Hematopoietic multipotent progenitor cell treated with erythropoietin and hydrocortisone succinate and interleukin-3 and kit ligand, for 15 days (in vitro differentiated cells): ENCODE results near the gene ZNF423.

Experiments used
- DNase-seq: peaks from one replicate; pipeline ENCODE4 v3.0.0-alpha.2; 2015; ENCODE audit warnings: low spot score

The ZNF423 gene

DNA sequence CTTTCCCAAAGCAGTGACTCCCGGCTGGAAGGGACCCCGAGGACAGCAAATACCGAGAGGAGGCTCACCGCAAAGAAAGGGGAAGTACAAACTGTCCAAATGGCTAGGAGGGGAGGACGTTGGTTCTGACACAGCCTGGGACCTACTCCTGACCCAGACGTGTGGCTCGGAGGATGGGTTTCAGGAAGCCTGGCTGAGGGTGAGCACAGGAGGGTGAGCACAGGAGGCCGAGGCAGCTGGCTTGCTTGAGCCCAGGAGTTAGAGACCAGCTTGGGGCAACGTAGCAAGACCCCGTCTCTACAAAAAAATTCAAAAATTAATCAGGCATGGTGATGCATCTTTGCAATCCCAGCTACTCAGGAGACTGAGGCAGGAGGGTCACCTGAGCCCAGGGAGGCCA, 399.1 kb downstream of the ZNF423 start:
- DNase-seq: no peak

DNA sequence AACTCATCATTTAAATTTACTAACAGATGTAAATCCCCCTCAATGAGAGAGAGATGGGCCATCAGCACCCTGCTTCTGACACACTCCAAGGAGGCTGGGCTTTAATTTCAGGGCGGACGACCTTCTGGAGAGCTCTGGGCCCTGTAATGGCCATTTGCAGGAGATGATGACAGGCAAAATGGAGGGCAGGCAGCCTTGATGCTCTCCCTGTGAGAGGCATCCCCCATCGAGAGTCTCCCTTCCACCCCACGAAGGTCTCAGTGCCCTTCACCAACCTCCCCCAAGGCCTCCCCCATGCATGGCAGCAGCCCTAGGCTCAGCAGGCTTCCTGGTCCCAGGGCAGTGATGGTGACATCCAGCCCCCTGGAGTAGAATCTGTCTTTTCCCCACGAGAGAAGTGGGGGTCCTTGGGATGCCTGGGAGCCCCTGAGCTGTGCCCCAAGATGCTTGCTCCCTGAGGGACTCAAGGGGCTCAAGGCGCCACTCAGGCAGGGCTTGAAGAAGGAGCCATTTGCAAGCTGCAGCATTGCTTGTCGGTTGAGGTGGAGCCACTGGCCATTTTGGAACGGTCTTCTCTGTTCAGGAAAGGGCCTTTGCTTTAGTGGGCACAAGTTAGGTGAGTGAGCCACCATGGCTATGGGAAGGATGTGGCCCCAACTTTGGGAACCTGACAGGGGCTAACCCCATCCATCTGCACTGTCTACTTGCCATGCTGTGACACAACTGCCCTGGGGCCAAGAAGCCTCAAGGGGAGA, 399.7 kb downstream of the ZNF423 start:
- no peak for DNase-seq

DNA sequence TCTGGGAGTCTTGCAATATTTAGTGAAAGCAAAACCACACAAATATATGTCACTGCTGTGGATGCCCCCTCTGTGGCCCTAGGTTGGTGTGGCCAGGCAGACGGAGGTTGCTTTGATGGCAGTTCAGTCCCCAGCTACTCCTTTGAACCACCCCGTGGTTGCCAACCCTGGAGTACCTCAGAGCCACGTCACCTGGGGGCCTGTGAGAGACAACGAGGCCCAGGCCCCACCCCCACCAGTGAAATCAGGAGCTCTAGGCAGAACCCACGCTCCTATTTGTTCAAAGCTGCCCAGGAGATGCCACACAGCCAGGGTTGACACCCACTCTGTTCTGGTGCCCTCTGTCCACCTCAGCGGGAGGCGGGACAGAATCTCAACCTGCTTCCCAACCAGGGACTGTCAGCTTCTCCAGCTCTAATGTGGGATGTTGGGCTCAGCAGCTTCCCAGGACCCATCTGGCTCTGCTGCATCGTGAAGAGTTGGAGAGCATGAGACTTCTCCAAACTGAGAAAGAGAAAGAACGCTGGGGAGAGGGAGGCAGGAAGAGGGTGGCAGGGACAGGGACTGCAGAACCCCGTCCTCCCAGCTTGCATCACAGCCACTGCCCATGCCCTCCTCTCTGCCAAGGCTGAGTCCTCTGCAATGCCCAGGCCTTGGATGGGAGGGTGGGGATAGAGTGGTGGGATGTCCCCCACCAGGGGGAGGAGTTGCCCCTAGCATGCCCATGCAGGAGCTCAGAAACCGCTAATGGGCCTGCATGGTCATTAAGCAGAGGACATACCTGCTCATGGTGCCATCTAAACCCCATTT, 400.5 kb downstream of the ZNF423 start:
- no peak for DNase-seq

DNA sequence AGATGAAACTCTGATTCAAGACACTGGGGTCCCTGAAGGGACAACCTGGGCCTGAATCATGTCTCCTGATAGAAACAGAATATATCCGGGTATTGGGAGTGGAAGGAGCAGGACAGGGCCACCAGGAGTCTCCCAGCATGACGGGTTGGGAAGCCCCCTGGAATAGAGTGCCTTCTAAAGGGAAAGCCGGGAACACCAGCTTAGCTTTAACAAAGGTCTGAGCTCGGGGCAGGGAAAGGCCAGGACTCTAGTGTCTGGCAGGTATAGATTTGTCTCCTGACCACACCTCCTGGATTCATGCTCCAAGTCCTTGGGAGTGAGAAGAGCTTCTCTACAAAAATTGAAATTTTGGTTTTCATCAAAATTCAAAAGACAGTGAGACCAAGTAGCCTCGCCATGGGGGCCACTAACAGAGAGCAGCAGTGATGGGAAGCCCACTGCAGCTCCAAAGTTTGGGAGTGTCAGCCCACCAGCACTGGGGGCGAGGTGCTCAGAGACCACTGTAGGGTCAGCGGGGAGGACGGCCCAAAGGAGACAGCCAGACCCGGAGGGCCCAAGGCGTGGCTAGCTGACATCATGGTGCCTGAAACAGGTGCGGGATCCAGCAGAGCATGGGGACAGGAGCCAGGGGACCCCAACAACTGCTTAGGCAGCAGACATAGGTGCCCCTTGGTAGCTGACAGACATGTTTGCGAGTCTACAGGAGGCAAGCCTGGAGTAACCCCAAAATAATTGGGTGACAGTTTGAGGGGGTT, 401.3 kb downstream of the ZNF423 start:
- no peak for DNase-seq

DNA sequence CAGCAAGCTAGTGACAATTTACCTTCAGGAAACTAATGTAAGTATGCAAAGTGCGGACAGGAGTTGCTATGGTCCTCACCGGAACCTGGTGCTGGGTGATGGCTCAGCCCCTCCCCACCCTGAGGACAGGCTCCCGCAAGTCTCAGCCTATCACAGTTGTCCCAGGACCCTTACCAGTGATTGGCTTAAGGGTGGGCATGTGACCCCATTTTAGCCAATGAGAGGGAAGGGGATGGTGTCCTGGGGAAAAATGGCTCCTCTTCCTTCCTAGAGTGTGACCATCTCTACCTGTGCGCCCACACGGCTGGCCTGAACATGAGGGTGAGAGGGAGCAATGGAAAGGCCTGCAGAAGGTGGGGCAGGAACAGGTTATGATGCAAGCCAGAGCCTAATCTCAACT, 401.9 kb downstream of the ZNF423 start:
- no peak for DNase-seq

DNA sequence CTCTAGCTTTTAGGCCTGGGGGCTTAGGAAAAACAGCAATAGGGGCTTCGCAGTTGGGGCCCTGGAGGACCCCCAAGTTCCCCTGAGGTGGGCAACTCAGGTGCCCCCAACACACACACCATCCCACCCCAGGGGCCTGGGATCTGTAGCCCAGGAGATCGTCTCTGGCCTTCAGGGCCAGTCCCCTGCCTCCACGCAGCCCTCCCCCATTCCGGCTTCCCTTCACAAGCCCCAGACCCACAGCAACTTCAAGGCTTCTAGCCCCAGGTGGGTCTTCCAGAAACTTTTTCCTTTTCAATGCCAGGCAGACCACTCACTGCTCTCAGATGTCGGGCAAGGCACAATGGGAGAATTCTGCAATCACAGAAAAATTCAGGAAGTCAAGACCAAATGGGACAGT, 402.9 kb downstream of the ZNF423 start:
- no peak for DNase-seq

DNA sequence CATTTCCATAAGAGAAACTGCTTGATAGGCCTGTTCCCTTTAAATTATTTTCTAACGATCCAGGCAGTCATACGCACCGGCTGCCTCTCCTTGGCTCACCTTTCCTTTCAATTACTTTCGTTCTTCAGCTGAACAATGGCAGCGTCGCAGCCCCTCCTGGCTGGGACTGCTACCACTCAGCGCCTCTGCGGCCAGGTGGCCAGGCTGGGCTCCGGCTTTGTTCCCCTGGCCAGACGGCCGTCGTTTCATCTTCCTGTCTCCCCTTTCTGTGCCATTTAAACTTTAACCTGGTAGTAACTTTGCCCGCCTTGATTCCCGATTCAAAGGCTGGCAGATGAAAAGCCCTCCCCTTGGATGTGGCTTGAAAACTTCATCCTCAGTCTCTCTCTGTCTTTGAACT, 403.3 kb downstream of the ZNF423 start:
- no peak for DNase-seq

DNA sequence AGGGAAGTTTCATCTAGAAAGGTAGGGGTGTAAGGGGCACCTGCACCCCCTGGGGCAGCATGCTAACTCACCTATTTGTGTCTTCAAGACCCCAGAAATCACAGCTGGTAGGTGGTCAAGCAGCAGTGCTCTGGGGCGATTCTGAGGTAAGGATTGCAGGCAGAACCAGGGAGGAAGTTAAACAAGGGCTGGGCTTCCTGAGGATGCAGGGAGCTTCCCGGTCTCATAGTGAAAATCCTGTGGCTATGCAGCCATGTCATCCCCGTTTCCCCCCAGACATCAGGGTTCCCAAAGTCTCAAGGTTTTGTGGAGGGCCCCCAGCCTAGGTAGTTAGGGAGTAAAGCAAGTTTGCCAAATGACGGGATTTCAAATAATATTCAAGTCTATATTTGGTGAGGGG, 403.8 kb downstream of the ZNF423 start:
- no peak for DNase-seq

DNA sequence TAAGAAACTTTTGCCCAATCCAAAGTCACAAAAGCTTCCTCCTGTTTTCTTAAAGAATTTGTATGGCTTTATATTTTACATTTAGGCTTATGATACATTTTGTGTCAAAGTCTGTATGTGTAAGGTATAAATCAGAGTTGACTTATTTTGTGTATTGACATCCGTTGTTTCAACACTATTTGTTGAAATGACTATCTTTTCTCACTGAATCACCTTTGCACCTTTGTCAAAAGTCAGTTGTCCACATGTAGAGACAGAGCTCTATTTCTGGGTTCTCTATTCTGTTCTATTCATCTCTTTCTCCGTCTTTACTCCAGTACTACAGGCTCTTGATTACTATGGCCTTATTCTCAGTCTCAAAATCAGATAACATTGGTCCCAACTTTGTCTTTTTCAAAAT, 409.1 kb downstream of the ZNF423 start:
- DNase-seq: no peak

DNA sequence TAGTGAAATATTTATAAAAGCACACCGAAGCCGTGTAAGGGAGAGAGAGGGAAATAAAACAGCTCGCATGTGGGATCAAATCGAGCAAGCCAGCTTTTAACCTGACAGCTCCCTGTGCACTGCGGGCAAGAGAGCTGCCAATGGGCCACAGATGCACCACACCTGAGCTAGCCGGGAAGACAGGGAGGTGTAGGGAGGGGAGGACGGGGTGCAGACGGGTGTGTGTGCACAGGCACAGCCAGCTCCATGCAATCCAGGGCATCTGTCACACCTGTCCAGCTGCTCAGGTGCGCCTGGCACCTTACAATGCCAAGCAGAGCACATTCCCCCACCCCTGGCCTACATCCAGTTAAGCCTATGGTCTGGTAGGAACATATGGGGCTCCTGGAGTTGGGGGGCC, 412.3 kb downstream of the ZNF423 start:
- DNase-seq: no peak

DNA sequence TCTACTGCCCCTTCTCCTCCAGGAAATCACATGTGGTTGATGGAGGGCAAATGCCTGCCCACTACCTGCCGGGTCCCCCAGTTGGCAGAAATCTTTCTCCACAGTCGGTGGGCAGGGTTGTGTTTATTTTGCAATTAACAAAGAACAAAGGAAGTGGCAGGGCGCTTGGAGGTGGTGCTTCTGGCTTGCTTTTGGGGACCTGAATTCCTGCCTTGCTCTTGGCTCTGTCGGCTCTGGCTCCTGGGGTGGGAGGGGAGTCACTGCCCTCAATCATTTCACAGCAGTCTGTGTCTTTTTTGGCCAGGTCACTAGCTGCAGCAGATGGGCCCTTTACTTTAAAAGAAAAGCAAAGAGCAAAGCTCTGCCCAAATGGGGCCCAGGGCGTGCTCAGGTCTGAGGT, 413.1 kb downstream of the ZNF423 start:
- no peak for DNase-seq

DNA sequence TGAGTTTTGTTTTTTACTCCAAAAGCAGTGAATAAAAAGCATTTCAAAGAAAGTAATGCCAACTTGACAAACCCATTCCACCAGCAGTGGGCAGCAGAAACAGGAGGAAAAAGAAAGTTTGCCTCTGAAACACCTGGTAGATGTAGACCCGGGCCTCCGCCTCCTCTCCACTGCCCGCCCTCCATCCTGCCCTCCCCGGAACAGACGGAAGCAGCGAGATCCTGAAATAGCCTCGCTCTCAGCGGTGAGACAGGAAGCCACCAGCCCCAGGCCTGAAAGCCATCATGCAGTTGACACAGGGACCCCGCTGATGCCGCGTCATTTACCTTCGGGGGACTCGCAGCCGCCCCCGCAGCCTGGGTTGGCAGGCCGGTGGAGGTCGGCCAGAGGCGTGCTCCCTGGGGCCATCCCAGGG, 414.5 kb downstream of the ZNF423 start:
- no peak for DNase-seq

DNA sequence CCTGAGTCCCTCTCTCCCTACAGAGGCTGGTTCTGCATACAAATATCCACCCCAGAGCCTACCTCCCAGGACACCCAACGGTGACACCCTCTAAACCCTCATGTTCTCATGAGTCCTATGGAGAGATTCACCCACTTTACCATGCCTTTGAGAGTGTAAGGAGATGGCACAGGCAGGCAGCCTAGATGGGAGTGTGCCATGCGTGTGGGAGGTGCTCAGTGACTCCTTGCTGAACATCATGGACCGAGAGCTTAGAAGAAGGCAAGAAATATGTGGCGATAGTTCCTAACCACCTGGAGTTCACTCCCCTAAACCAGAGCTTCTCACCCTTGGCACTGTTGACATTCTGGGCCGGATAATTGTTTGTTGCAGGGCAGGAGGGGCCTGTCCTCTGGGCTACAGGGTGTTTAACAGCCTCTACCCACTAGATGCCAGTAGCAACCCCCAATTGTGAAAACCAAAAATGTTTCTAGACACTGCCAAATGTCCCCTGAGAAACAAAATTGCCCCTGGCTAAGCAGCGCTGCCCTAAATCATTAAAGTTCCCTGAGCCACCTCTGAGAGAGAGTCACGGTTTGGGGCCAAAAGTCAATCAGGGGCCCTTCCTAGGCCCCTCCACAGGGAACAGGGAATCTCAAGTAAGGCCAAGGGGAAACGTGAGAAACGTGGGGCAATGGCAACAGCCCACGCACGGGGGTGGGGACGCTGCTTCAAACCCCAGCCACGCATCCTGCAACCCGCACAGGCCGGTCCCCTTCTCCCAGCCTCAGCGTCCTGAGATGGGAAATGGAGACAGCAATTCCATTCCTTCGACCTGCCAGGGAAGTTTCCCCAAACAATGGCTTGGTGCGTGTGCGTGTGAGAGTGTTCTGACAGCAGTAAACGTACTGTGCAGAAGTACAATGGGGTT, 415.5 kb downstream of the ZNF423 start:
- no peak for DNase-seq

DNA sequence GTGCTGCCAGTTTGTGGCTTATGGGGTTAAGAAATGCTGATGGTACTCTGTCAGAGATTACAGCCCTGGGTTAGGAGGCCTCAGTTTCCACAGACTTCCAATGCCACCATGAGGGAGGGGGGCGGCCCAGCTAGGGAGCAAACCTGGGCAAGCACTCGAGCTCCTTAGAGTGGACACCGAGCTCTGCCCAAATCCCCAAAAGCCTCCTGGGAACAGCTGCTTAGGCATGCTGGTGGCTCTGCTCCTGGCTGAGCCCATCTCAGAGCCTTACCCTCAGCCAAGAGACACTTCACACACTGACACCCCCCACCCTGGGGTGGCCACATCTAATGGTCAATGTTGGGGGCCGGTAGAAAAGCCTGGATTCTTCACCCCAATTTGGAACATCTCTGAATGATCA, 416.2 kb downstream of the ZNF423 start:
- no peak for DNase-seq

DNA sequence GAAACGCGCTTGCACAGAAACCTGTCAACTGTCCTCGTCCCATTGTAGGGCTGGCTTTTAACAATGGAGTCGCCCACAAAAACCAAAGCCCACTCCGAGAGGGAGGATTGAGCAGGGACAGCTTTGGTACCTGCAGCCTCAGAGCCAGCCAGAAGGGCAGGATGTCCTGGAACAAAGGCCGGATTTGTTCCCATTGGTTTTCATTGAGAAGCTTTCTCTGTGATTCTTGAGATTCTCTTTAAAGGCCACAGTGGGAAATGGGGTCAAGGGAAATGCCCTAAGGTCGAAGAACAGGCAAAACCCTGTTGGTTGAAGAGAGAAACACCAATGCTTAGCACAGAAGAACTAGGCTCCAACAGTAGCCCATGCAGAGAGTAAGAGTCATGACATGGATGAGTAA, 416.9 kb downstream of the ZNF423 start:
- DNase-seq: no peak
